GM10266 (cell line): Measurements from ENCODE around the gene ITPRIPL2.

Experiments
- DNase-seq: peaks from one replicate; pipeline ENCODE4 v3.0.0; 2012; ENCODE audit errors: extremely low spot score
- CTCF ChIP-seq: IDR thresholded peaks from 2 replicates; pipeline ENCODE4 v1.5.1; 2012; ENCODE audit warnings: mild to moderate bottlenecking, low read depth; ENCODE audit not compliant: control insufficient read depth, insufficient read depth; ENCODE audit errors: missing control alignments

ITPRIPL2 gene

GRCh38 chr16:19094542-19095365 is 19.0 kb upstream of the ITPRIPL2 start:
- TF ChIP-seq CTCF, result no peak
- no peak for DNase-seq

DNA sequence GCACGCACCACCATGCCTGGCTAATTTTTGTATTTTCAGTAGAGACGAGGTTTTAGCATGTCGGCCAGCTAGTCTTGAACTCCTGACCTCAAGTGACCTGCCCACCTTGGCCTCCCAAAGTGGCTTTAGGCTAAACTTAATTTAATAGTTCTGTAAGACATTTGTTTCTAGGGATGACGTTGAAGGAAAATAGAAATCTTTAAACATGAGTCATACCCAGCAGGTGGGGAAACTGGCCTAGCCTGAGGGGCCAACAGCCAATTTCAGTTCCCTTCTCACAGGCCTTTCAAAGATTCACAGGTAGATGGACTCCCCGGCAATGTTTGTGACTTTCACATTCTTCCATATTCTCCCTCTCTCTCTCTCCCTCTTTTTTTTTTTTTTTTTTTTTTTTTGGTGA is 18.1 kb upstream of the ITPRIPL2 start:
- TF ChIP-seq CTCF, result no peak
- no peak for DNase-seq

- no peak for DNase-seq
- TF ChIP-seq CTCF, result no peak
Measured at GRCh38 chr16:19098173-19098572, 15.6 kb upstream of the ITPRIPL2 start.

- DNase-seq, result no peak
- TF ChIP-seq CTCF, result no peak
Measured at GRCh38 chr16:19102187-19102872, 11.4 kb upstream of the ITPRIPL2 start.

- TF ChIP-seq CTCF, result no peak
- DNase-seq, result no peak
Measured at GRCh38 chr16:19104607-19105006, 9.2 kb upstream of the ITPRIPL2 start.

- TF ChIP-seq CTCF, result no peak
- DNase-seq, result no peak
Measured at GRCh38 chr16:19105131-19105530, 8.6 kb upstream of the ITPRIPL2 start.
